Esophagus squamous epithelium (tissue), 5 donors: ENCODE data around the gene TPSG1. TPM values are rescaled to one million over a fixed set of nuclear protein-coding genes. Genes with fewer than 3 reads are reported as not detected.
A peak's percentile ranks its signal among the peaks of the same experiment; 100 is the strongest.

Experiments used
- DNase-seq: peaks from one replicate; lab custom pipeline; 2025; lab: John Stamatoyannopoulos, UW
- H3K27ac ChIP-seq, 4 donors: fragments of 200-600 bp; sonication (generic); one replicate each; pipeline ENCODE4 v1.5.1; 2016 to 2019; ENCODE audit warnings: mild to moderate bottlenecking in 1 of 4
- H3K27me3 ChIP-seq, 4 donors: fragments of 200-600 bp; sonication (generic); 1 replicate in 3 of 4; 2 replicates in 1 of 4; pipeline versions ENCODE4 v1.5.1 to v1.6.0; 2017 to 2021; ENCODE audit warnings: antibody characterized with exemption in 1 of 4
- H3K36me3 ChIP-seq, 3 donors: fragments of 200-600 bp; sonication (generic); one replicate each; pipeline ENCODE4 v1.5.1; 2016 to 2019
- H3K4me1 ChIP-seq, 3 donors: fragments of 200-600 bp; sonication (generic); one replicate each; pipeline ENCODE4 v1.5.1; 2017 to 2019
- H3K4me3 ChIP-seq, 4 donors: fragments of 200-600 bp; sonication (generic); 1 replicate in 3 of 4; 2 replicates in 1 of 4; pipeline ENCODE4 v1.5.1; 2016 to 2019; ENCODE audit warnings: mild to moderate bottlenecking in 2 of 4, moderate library complexity in 1 of 4
- H3K9me3 ChIP-seq, 3 donors: fragments of 200-600 bp; sonication (generic); one replicate each; pipeline ENCODE4 v1.5.1; 2016 to 2019
- CTCF ChIP-seq, 6 experiments: fragments of 450-650 bp in 4 of 6; fragments of 200-600 bp in 2 of 6; sonication (generic) in 2 of 6; IDR thresholded peaks; one replicate each; pipeline ENCODE4 v1.5.1; 2016 to 2019; ENCODE audit warnings: antibody characterized with exemption in 6 of 6, mild to moderate bottlenecking in 4 of 6, moderate library complexity in 4 of 6
- POLR2A ChIP-seq, 4 donors: fragments of 450-650 bp; IDR thresholded peaks; one replicate each; pipeline ENCODE4 v1.6.1; 2017; ENCODE audit warnings: antibody characterized with exemption in 4 of 4, mild to moderate bottlenecking in 4 of 4, moderate library complexity in 3 of 4
- WGBS, 2 donors: methylation state at CpG; one replicate each; pipeline ENCODE4 v1.1.5; 2018; 5-methylcytosine and 5-hydroxymethylcytosine counted together
- intact Hi-C: fragments of 100-400 bp; cut with DNase I; formaldehyde crosslinking; loops from one replicate; pipeline ENCODE4 v1.15.0; 2022
- total RNA-seq, 4 donors: library from RNA; depleted of rRNA; stranded (reverse); fragments of >200 nt; gene quantifications; one replicate each; pipeline ENCODE4 v1.1.0, GENCODE V29; 2016
- donor health status: DM: yes; HTN: yes; CAD: no.

Gene TPSG1
- total RNA-seq, 4 donors from 2014 or later: 0.27 TPM; not detected in 3

GRCh38 chr16:1260101-1260680, 35.1 kb upstream of the TPSG1 start:
- Histone ChIP-seq H3K27ac (no peak overlapping the region), H3K4me1 (peaks cover 5 to 18% (median 9%) of the 10 kb centered on the region in 3 donors), H3K4me3 (no peak overlapping the region), H3K36me3 (no peaks in the 10 kb centered on the region), H3K9me3 (no peaks in the 10 kb centered on the region), H3K27me3 (peaks cover 0 to 85% (median 21%) of the 10 kb centered on the region in 4 donors)
- DNase-seq: no peak
- TF ChIP-seq POLR2A (IDR thresholded peaks at IDR 0.05) (no peak), CTCF (IDR thresholded peaks at IDR 0.05) (no peak)
- intact Hi-C loops: loop anchor here (10.0 kb wide), 1 partner anchor 785 kb away; no protein-coding TSS in a partner anchor
- WGBS, 2 donors: 35% methylated on average over 4 of the region's 36 CpGs; no CpG with 5 or more reads in 1 of the 2 donors

GRCh38 chr16:1259760-1260068, 34.6 kb upstream of the TPSG1 start:
- no peak for TF ChIP-seq POLR2A (IDR thresholded peaks at IDR 0.05)
- TF ChIP-seq CTCF (IDR thresholded peaks at IDR 0.05): no peak
- H3K36me3 ChIP-seq: no peaks in the 10 kb centered on the region
- H3K27ac ChIP-seq: no peak overlapping the region
- no peak for DNase-seq
- H3K9me3 ChIP-seq: no peaks in the 10 kb centered on the region
- no peak overlapping the region for H3K4me3 ChIP-seq
- WGBS, 2 donors: no CpG with 5 or more reads among the region's 11 CpGs
- intact Hi-C loops: loop anchor here (10.0 kb wide), 1 partner anchor 785 kb away; no protein-coding TSS in a partner anchor
- H3K27me3 ChIP-seq: peaks cover 0 to 87% (median 21%) of the 10 kb centered on the region in 4 donors
- peaks cover 5 to 18% (median 9%) of the 10 kb centered on the region in 3 donors for H3K4me1 ChIP-seq

- Histone ChIP-seq H3K4me1 (peaks cover 5 to 18% (median 9%) of the 10 kb centered on the region in 3 donors), H3K36me3 (no peaks in the 10 kb centered on the region), H3K9me3 (no peaks in the 10 kb centered on the region), H3K4me3 (peak overlapping the region in 3 of 4 donors; percentile 13 to 49 (median 29)), H3K27ac (no peak overlapping the region), H3K27me3 (peaks cover 0 to 87% (median 21%) of the 10 kb centered on the region in 4 donors)
- no peak for TF ChIP-seq CTCF (IDR thresholded peaks at IDR 0.05)
- TF ChIP-seq POLR2A (IDR thresholded peaks at IDR 0.05): no peak
- intact Hi-C loops: no loop called here
- WGBS, 2 donors: 7% methylated on average over 7 of the region's 42 CpGs; no CpG with 5 or more reads in 1 of the 2 donors
- no peak for DNase-seq
Observed at GRCh38 chr16:1258906-1259759, 34.1 kb upstream of the TPSG1 start.

- Histone ChIP-seq H3K9me3 (no peaks in the 10 kb centered on the region), H3K27me3 (peaks cover 0 to 78% (median 21%) of the 10 kb centered on the region in 4 donors), H3K4me1 (peaks cover 5 to 18% (median 9%) of the 10 kb centered on the region in 3 donors), H3K36me3 (no peaks in the 10 kb centered on the region), H3K27ac (no peak overlapping the region), H3K4me3 (no peak overlapping the region)
- DNase-seq: no peak
- TF ChIP-seq CTCF (IDR thresholded peaks at IDR 0.05) (no peak), POLR2A (IDR thresholded peaks at IDR 0.05) (no peak)
- WGBS, 2 donors: 67% methylated on average over 1 of the region's 12 CpGs; no CpG with 5 or more reads in 1 of the 2 donors
- intact Hi-C loops: no loop called here
Observed at GRCh38 chr16:1258225-1258600, 33.1 kb upstream of the TPSG1 start.
